K562 (cell line): Measurements from ENCODE around the gene SLC22A23. TPM values are rescaled to one million over a fixed set of nuclear protein-coding genes. Genes with fewer than 3 reads are reported as not detected.

Experiments
- ATF7 ChIP-seq: fragments of 450-650 bp; IDR thresholded peaks from 2 replicates; pipeline ENCODE4 v1.7.1; 2014; ENCODE audit warnings: mild to moderate bottlenecking, moderate library complexity
- BCOR ChIP-seq: fragments of 450-650 bp; IDR thresholded peaks from 2 replicates; pipeline ENCODE4 v1.6.1; 2016
- CREB1 ChIP-seq, 2 experiments: sonication (generic) in 1 of 2; formaldehyde crosslinking in 1 of 2; IDR thresholded peaks; 2 replicates each; pipeline versions ENCODE4 v1.6.1 to v1.8.0; 2012 to 2022; ENCODE audit warnings: inconsistent platforms in 1 of 2, mild to moderate bottlenecking in 1 of 2, missing genetic modification reagents in 1 of 2, moderate library complexity in 1 of 2
- E2F3 ChIP-seq: fragments of 250-450 bp; sonication (Bioruptor Pico); IDR thresholded peaks from 2 replicates; pipeline ENCODE4 v1.4.0; 2020; ENCODE audit warnings: mild to moderate bottlenecking
- E4F1 ChIP-seq: fragments of 250-450 bp; sonication (Bioruptor Pico); IDR thresholded peaks from 2 replicates; pipeline ENCODE4 v1.5.0; 2021; ENCODE audit warnings: mild to moderate bottlenecking, borderline replicate concordance
- HDAC3 ChIP-seq: fragments of 450-650 bp; IDR thresholded peaks from 2 replicates; pipeline ENCODE4 v1.6.1; 2018; ENCODE audit warnings: borderline replicate concordance, mild to moderate bottlenecking, moderate library complexity; ENCODE audit not compliant: partially characterized antibody
- HMGN3 ChIP-seq: IDR thresholded peaks from 2 replicates; pipeline ENCODE4 v1.6.1; 2011; ENCODE audit warnings: borderline replicate concordance, low read depth, mild to moderate bottlenecking, mixed read lengths, low read length; ENCODE audit not compliant: insufficient read length; ENCODE audit errors: extremely low read depth
- L3MBTL2 ChIP-seq: fragments of 450-650 bp; IDR thresholded peaks from 2 replicates; pipeline ENCODE4 v1.6.1; 2016; ENCODE audit warnings: mild to moderate bottlenecking, moderate library complexity
- NCOA6 ChIP-seq: fragments of 450-650 bp; IDR thresholded peaks from 2 replicates; pipeline ENCODE4 v1.6.1; 2017; ENCODE audit warnings: mild to moderate bottlenecking
- NFIC ChIP-seq: fragments of 450-650 bp; IDR thresholded peaks from 2 replicates; pipeline ENCODE4 v1.6.1; 2017; ENCODE audit warnings: mild to moderate bottlenecking, inconsistent platforms
- PRMT5 ChIP-seq: sonication (generic); formaldehyde crosslinking; IDR thresholded peaks from 2 replicates; pipeline ENCODE4 v1.5.0; 2020; ENCODE audit warnings: missing genetic modification reagents
- RAD51 ChIP-seq: fragments of 450-650 bp; IDR thresholded peaks from 2 replicates; pipeline ENCODE4 v1.7.1; 2016; ENCODE audit warnings: low read depth, mild to moderate bottlenecking, borderline replicate concordance
- TAL1 ChIP-seq: fragments of 450-650 bp; IDR thresholded peaks from 2 replicates; pipeline ENCODE4 v1.6.1; 2016; ENCODE audit warnings: mild to moderate bottlenecking
- THAP12 ChIP-seq: fragments of 250-450 bp; sonication (Bioruptor Pico); IDR thresholded peaks from 2 replicates; pipeline ENCODE4 v1.9.0; 2021; ENCODE audit warnings: mild to moderate bottlenecking, inconsistent platforms
- ZNF174 ChIP-seq: fragments of 250-450 bp; sonication (Bioruptor Pico); IDR thresholded peaks from 2 replicates; pipeline ENCODE4 v1.4.0; 2020; ENCODE audit warnings: mild to moderate bottlenecking
- ZNF263 ChIP-seq: sonication (generic); formaldehyde crosslinking; IDR thresholded peaks from 2 replicates; pipeline ENCODE4 v1.8.0; 2022; ENCODE audit warnings: mild to moderate bottlenecking, missing genetic modification reagents, borderline replicate concordance
- ZNF354B ChIP-seq: fragments of 250-450 bp; sonication (Bioruptor Pico); IDR thresholded peaks from 2 replicates; pipeline ENCODE4 v1.4.0; 2020
- polyA plus RNA-seq, 8 experiments: library from polyadenylated mRNA; depleted of rRNA in 4 of 8; stranded (reverse) in 5 of 8; unstranded in 3 of 8; fragments of >200 nt; fragmentation: Nextera tagmentation in 2 of 8; fragmentation: Illumina TruSeq in 1 of 8; extraction: Ambion mirVana in 2 of 8; extraction: Trizol in 1 of 8; gene quantifications; 2 replicates each; pipeline versions ENCODE4 v1.2.1 to v1.2.3, GENCODE V29; 2011 to 2014; ENCODE audit warnings: inconsistent platforms in 1 of 8, missing spikeins in 1 of 8
- total RNA-seq, 7 experiments: library from RNA; depleted of rRNA in 6 of 7; stranded (reverse); fragments of >200 nt in 6 of 7; fragmentation: Illumina TruSeq in 2 of 7; extraction: Trizol in 2 of 7; gene quantifications; 2 replicates each; pipeline versions ENCODE4 v1.2.1 to v1.2.3, GENCODE V29; 2011 to 2021; ENCODE audit warnings: low replicate concordance in 1 of 7
- TF ChIP-seq, protein P1 (sequence below), 2 experiments: fragments of 450-650 bp in 1 of 2; sonication (generic) in 1 of 2; formaldehyde crosslinking in 1 of 2; IDR thresholded peaks in 1 of 2; conservative IDR thresholded peaks in 1 of 2; 2 replicates each; pipeline versions ENCODE4 v1.6.1 to v1.8.1; 2016 to 2023; ENCODE audit warnings: mild to moderate bottlenecking in 2 of 2, moderate library complexity in 2 of 2, inconsistent platforms in 1 of 2, missing genetic modification reagents in 1 of 2
- TF ChIP-seq, protein P2 (sequence below): sonication (generic); formaldehyde crosslinking; IDR thresholded peaks from 2 replicates; pipeline ENCODE4 v1.4.0; 2020; ENCODE audit warnings: mild to moderate bottlenecking, missing genetic modification reagents

SLC22A23 gene
- total and polyA plus RNA-seq, 9 of the 15 experiments (the other 6 are each of a cell fraction or from before 2014, with no cell fraction given) = 0.30 to 8.7 (median 2.5) TPM

GRCh38 chr6:3227363-3228045, 229.3 kb downstream of the SLC22A23 start, which contains the start of gene TUBB2B (continued):
- TF ChIP-seq, protein P1, sequence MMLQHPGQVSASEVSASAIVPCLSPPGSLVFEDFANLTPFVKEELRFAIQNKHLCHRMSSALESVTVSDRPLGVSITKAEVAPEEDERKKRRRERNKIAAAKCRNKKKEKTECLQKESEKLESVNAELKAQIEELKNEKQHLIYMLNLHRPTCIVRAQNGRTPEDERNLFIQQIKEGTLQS (IDR thresholded peaks at IDR 0.05) = peak; percentile 57
- TF ChIP-seq, protein P1 (CRISPR knock-in tag; conservative IDR thresholded peaks at IDR 0.05) = no peak
- TF ChIP-seq CREB1 (IDR thresholded peaks at IDR 0.05) (no peak), CREB1 (CRISPR knock-in tag; IDR thresholded peaks at IDR 0.05) (peak; percentile 19; the same call in 1 of the 2 replicates), NCOA6 (peak; percentile 52; the same call in 1 of the 2 replicates), NFIC (0 out of 2 replicates have a peak, but pooled peaks have one; percentile 16), ZNF354B (CRISPR knock-in tag) (no peak), PRMT5 (CRISPR knock-in tag) (0 out of 2 replicates have a peak, but pooled peaks have one; percentile 10), TAL1 (no peak), E2F3 (CRISPR knock-in tag) (no peak), E4F1 (CRISPR knock-in tag) (no peak), ZNF263 (peak; percentile 86), ZNF174 (no peak), HMGN3 (peak; percentile 3), RAD51 (no peak), HDAC3 (no peak), ATF7 (peak; percentile 67), L3MBTL2 (peak; percentile 56; the same call in 1 of the 2 replicates), THAP12 (CRISPR knock-in tag) (no peak), BCOR (0 out of 2 replicates have a peak, but pooled peaks have one; percentile 3)
- TF ChIP-seq, protein P2, sequence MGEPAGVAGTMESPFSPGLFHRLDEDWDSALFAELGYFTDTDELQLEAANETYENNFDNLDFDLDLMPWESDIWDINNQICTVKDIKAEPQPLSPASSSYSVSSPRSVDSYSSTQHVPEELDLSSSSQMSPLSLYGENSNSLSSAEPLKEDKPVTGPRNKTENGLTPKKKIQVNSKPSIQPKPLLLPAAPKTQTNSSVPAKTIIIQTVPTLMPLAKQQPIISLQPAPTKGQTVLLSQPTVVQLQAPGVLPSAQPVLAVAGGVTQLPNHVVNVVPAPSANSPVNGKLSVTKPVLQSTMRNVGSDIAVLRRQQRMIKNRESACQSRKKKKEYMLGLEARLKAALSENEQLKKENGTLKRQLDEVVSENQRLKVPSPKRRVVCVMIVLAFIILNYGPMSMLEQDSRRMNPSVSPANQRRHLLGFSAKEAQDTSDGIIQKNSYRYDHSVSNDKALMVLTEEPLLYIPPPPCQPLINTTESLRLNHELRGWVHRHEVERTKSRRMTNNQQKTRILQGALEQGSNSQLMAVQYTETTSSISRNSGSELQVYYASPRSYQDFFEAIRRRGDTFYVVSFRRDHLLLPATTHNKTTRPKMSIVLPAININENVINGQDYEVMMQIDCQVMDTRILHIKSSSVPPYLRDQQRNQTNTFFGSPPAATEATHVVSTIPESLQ = 0 out of 2 replicates have a peak, but pooled peaks have one; percentile 49
